Skeletal muscle satellite cell (primary cell): Measurements from ENCODE around the gene HTR5A. TPM values are rescaled to one million over a fixed set of nuclear protein-coding genes. Genes with fewer than 3 reads are reported as not detected.

Experiments used
- H3K27me3 ChIP-seq: 2 replicates; pipeline ENCODE4 v1.7.0; 2013; ENCODE audit warnings: low read length; ENCODE audit not compliant: control insufficient read depth, insufficient read depth
- H3K36me3 ChIP-seq: 2 replicates; pipeline ENCODE4 v1.7.0; 2013; ENCODE audit warnings: mild to moderate bottlenecking, control low read depth, low read length; ENCODE audit not compliant: insufficient read depth
- H3K4me1 ChIP-seq: 2 replicates; pipeline ENCODE4 v1.7.0; 2013; ENCODE audit warnings: low read length; ENCODE audit not compliant: control insufficient read depth, insufficient read depth
- H3K4me2 ChIP-seq: 2 replicates; pipeline ENCODE4 v1.7.0; 2013; ENCODE audit warnings: mild to moderate bottlenecking, low read length
- H3K4me3 ChIP-seq: 2 replicates; pipeline ENCODE4 v1.7.0; 2013; ENCODE audit warnings: low read length
- H3K9ac ChIP-seq: 2 replicates; pipeline ENCODE4 v1.7.0; 2013; ENCODE audit warnings: mild to moderate bottlenecking, low read depth, low read length, moderate library complexity
- H3K9me3 ChIP-seq: replicated peaks from 2 replicates; pipeline ENCODE4 v1.7.0; 2013; ENCODE audit warnings: mild to moderate bottlenecking, control low read depth, low read length
- small RNA-seq: library from RNA; depleted of rRNA; stranded (forward); fragments of <200 nt; gene quantifications from one replicate; pipeline ENCODE3, GENCODE V24; 2012

The HTR5A gene

DNA sequence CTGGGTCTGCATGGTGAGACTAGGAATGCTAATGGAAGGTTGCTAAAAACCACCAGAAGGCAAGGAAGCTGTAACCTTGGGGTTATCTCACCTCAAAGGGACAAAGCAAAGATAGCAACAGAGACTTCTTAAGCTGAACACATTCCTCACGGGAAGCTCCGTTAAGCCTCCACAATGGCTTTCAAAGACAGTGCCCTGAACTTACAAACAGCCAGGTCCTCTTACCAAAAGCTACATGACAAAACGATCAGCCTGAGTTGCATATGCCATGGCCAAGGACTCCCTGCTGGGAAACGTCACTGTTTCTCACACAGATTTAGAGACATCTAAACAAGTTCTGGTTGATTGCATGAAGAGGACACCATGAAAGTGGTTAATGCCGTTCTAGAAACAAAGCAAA, 52.7 kb downstream of the HTR5A start:
- no peaks in the 10 kb centered on the region for H3K9me3 ChIP-seq
- no peaks in the 10 kb centered on the region for H3K27me3 ChIP-seq
- no peak overlapping the region for H3K4me2 ChIP-seq
- no peak overlapping the region for H3K9ac ChIP-seq
- no peaks in the 10 kb centered on the region for H3K36me3 ChIP-seq
- no peaks in the 10 kb centered on the region for H3K4me1 ChIP-seq
- no peak overlapping the region for H3K4me3 ChIP-seq

DNA sequence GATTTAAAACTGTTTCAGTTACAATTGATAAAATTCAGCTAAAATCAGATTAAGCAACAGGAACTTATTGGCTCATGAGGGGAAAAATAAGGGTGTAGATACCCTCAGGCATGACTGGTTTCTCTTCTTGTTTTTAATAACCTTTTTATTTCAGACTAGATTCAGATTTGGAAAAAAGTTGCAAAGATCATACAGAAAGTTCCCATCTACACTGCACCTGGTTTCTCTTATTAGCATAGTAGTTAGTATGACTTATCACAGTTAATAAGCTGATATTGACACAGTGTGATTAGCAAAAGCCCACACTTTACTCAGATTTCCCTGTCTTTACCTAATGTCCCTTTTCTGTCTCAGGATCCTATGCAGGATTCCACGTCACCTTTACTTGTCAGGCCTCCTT, 53.3 kb downstream of the HTR5A start:
- Histone ChIP-seq H3K4me1 (no peaks in the 10 kb centered on the region), H3K27me3 (no peaks in the 10 kb centered on the region), H3K36me3 (no peaks in the 10 kb centered on the region), H3K4me3 (no peak overlapping the region), H3K9ac (no peak overlapping the region), H3K4me2 (no peak overlapping the region), H3K9me3 (no peaks in the 10 kb centered on the region)

DNA sequence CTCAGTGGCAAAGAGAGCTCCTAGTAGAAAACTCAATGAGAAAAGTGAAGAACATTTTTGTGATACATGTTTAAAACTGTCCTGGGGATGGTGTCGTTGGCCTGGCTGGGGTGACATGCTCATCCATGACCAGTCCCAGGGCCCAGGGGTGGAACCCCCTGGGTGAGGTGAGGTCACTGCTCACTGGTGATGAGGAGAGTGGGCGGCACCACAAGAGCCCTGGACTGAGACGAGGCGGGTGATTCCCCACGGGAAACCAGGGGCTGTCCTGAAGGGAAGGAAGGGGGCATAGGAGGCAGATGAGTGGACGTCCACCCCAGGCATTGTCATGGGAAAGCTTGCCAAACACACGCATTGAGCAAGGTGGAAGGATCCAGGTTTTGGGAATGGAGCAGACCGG, 54.6 kb downstream of the HTR5A start:
- H3K9me3 ChIP-seq, result no peaks in the 10 kb centered on the region
- H3K36me3 ChIP-seq, result no peaks in the 10 kb centered on the region
- no peak overlapping the region for H3K4me2 ChIP-seq
- no peaks in the 10 kb centered on the region for H3K4me1 ChIP-seq
- H3K4me3 ChIP-seq, result no peak overlapping the region
- no peak overlapping the region for H3K9ac ChIP-seq
- no peaks in the 10 kb centered on the region for H3K27me3 ChIP-seq

DNA sequence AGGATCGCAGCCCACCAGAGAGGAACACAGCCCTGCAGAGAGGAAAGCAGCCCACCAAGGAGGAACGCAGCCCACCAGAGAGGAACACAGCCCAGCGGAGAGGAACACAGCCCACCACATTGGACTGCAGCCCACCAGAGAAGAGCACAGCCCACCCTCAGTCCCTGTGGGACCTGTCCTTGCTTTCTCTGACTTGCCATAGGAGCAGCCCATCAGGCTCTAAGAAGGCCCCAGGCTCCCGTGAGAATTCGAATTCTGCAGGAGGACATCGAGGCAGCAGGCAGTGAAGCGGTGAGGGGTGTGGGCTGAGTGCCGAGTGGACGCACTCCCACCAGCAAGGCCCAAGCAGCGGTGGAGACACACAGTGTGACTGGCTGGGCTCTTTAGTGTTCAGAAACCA, 59.1 kb downstream of the HTR5A start:
- Histone ChIP-seq H3K9ac (no peak overlapping the region), H3K4me3 (no peak overlapping the region), H3K27me3 (no peaks in the 10 kb centered on the region), H3K4me1 (no peaks in the 10 kb centered on the region), H3K9me3 (no peaks in the 10 kb centered on the region), H3K4me2 (no peak overlapping the region), H3K36me3 (no peaks in the 10 kb centered on the region)

DNA sequence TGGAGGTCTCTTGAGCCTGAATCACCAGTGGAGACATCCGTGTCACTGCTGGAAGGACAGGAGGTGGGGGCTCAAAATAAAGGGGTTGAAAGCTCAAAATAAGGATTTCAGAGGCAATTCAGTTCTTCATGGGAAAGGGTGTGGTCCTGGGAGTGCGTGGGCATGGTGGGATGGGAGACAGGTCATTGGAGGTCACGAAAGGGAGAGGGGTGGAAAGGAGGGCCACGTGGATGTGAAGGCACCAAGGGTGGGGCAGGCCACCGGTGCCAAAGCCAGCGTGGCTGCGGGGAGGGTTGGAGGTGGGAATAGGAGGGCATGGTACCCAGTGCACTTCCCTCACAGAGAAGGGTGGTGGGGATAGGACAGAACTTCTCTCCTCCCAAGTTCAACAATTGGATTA, 59.7 kb downstream of the HTR5A start:
- Histone ChIP-seq H3K4me3 (no peak overlapping the region), H3K9me3 (no peaks in the 10 kb centered on the region), H3K9ac (no peak overlapping the region), H3K4me2 (no peak overlapping the region), H3K27me3 (no peaks in the 10 kb centered on the region), H3K4me1 (no peaks in the 10 kb centered on the region), H3K36me3 (no peaks in the 10 kb centered on the region)

DNA sequence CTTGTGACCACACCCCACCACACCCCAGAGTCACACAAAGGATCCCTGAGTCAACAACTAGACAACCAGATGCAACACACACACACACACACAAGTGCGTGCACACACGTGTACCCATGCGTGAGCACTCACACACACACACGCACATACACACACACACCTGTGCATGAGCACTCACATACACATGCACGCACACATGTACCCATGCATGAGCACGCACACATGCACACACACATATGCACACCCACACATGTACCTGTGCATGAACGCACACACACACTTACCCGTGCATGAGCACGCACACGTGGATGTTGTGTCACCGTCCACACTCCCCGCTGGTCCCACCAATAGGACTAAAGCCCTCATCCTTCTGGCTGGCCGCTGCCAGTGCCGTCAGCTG, 60.4 kb downstream of the HTR5A start:
- Histone ChIP-seq H3K4me3 (no peak overlapping the region), H3K36me3 (no peaks in the 10 kb centered on the region), H3K4me1 (no peaks in the 10 kb centered on the region), H3K4me2 (no peak overlapping the region), H3K9ac (no peak overlapping the region), H3K27me3 (no peaks in the 10 kb centered on the region), H3K9me3 (no peaks in the 10 kb centered on the region)

DNA sequence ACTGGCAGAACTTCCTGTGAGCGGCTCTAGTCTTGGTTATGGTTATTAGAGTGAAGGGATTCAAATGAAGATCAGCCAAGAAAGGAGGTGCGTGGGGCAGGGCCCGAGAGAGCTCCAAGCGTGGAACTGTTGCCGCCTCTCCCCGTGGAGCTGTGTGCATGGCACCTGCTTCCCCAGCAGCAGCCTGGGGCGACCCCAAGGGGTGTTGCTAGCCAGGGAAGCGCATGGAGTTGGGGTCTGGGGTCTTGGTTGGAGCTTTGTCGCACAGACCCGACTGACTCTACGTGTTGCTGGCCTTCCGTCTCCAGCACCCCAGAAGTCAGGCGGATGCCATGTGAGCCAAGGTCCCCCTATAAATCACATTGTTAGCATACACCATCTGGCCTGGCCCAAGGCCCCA, 61.0 kb downstream of the HTR5A start:
- Histone ChIP-seq H3K27me3 (no peaks in the 10 kb centered on the region), H3K4me3 (no peak overlapping the region), H3K4me2 (no peak overlapping the region), H3K4me1 (no peaks in the 10 kb centered on the region), H3K36me3 (no peaks in the 10 kb centered on the region), H3K9me3 (no peaks in the 10 kb centered on the region), H3K9ac (no peak overlapping the region)

DNA sequence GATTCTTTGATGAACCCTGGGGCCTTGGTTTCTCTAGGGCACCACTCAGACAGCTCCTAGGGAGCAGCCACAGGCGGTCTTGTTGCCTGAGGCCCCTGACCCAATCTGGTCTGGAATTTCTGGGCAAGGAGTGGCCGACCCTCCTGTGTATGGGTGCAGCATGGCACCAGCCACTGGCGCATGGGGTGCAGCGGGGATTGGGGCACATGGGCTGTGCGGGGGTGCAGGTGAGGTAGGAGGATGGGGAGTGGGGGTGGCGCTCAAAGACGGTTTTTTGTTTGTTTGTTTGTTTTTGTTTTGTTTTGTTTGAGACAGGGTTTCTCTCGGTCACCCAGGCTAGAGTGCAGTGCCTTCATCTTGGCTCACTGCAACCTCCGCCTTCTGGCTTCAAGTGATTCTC, 62.3 kb downstream of the HTR5A start:
- Histone ChIP-seq H3K4me1 (no peaks in the 10 kb centered on the region), H3K4me3 (no peak overlapping the region), H3K9ac (no peak overlapping the region), H3K27me3 (no peaks in the 10 kb centered on the region), H3K4me2 (no peak overlapping the region), H3K36me3 (no peaks in the 10 kb centered on the region), H3K9me3 (no peaks in the 10 kb centered on the region)

DNA sequence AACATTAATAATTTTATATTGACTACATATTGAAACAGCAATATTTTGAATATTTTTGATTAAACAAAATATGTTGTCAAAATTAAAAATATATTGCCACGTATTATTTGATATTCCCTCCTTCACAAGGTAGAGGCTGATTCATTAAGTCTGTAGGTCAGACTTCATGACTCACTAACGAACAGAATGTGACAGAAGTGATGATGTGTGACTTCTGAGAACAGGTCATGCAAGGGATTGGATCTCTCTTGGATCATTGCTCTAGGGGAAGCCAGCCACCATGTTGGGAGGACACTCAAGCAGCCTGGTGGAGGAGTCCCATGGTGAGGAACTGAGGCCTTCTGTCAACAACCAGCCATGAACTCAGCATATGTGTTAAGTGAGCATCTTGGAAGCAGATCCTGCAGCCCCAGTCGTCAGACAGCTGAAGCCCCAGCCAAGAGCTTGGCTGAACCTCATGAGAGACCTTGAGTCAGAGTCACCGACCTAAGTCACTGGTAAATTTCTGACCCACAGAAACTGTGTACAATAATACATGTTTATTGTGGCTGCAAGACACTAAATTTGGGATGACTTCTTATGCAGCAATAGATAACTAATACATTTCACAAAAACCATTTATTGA, 66.6 kb downstream of the HTR5A start:
- H3K4me2 ChIP-seq, result no peak overlapping the region
- no peaks in the 10 kb centered on the region for H3K9me3 ChIP-seq

More for the DNA sequence above, 66.6 kb downstream of the HTR5A start:
- Histone ChIP-seq H3K36me3 (no peaks in the 10 kb centered on the region), H3K4me3 (no peak overlapping the region), H3K27me3 (no peaks in the 10 kb centered on the region), H3K4me1 (no peaks in the 10 kb centered on the region), H3K9ac (no peak overlapping the region)

Small RNA genes lying within 50 kb of the gene (small RNA-seq; reads per million reads assigned to genes)
- gene AC092628.1, result not detected
